ENCODE data around the gene ZNF358.

ZNF358 gene

DNA sequence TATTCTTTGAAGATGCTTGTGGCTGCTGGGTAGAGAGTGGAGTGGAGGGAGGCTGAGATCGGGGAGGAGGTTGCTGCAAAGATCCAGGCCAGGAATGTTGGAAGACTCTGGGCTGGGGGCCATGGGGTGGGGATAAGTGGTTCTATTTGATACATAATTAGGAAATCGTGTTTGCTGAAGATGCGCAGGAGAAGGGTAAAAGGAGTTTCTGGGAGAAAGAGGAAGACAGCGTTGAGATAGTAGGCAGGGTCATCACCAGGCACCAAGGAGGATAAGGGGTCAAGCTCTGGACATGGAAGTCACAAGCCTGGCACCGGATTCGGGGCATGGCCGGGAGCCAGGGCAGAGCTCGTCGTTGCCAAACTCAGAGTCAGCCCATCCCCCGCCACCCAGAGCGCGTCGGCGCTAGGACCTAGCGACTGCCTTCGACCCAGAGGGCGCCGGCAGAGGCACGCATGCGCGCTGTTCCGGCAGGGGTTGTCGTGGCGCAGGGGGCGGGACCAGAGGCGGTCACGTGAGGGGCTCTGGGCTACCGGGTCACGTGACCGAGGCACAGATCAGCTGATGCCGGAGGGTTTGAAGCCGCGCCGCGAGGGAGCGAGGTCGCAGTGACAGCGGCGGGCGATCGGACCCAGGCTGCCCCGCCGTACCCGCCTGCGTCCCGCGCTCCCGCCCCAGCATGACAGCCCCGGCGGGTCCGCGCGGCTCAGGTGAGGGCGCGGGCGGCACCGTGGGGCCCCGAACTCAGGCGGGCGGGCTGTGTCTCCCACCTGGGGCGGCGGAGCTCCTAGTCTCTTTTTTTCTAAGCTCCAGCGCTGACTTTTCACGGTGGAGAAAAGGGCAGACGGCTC, 6.4 kb downstream of the ZNF358 start, which contains the start of gene MCOLN1:
Gene MCOLN1 (plus strand): TSS at position 553 of the 851 bp plus-strand sequence. CDS start 127 bp downstream, at position 680.
- Histone ChIP-seq H3K27ac (ENCODE audit: low read depth, low read length) (no peak within 1 kb of the TSS), H3K4me2 (ENCODE audit: low read length) (peak within 1 kb of the TSS; percentile 80), H3F3A (ENCODE audit: control insufficient read depth, insufficient read depth) (no peaks in the 10 kb centered on the region), H3K4me3 (ENCODE audit: low read length) (peak within 1 kb of the TSS; percentile 86), H3K9me2 (replicated peaks; ENCODE audit: control insufficient read depth, low read length) (no peaks in the 10 kb centered on the region), H3K9me3 (ENCODE audit: control insufficient read depth, insufficient read depth, low read length) (no peaks in the 10 kb centered on the region), H3K27me3 (ENCODE audit: control insufficient read depth, low read length) (peaks cover 12% of the 10 kb centered on the region), H3K79me2 (ENCODE audit: control insufficient read depth, low read length) (no peaks in the 10 kb centered on the region), H4K20me1 (ENCODE audit: control insufficient read depth, insufficient read depth, low read depth, low read length) (no peaks in the 10 kb centered on the region), H3K4me1 (ENCODE audit: control insufficient read depth, low read length) (peaks cover 14% of the 10 kb centered on the region), H3K36me3 (ENCODE audit: control insufficient read depth, low read length) (no peaks in the 10 kb centered on the region)
- TF ChIP-seq EZH2phosphoT487 (IDR thresholded peaks at IDR 0.05; ENCODE audit: borderline replicate concordance, low read length), result no peak
- TF ChIP-seq, protein P1, sequence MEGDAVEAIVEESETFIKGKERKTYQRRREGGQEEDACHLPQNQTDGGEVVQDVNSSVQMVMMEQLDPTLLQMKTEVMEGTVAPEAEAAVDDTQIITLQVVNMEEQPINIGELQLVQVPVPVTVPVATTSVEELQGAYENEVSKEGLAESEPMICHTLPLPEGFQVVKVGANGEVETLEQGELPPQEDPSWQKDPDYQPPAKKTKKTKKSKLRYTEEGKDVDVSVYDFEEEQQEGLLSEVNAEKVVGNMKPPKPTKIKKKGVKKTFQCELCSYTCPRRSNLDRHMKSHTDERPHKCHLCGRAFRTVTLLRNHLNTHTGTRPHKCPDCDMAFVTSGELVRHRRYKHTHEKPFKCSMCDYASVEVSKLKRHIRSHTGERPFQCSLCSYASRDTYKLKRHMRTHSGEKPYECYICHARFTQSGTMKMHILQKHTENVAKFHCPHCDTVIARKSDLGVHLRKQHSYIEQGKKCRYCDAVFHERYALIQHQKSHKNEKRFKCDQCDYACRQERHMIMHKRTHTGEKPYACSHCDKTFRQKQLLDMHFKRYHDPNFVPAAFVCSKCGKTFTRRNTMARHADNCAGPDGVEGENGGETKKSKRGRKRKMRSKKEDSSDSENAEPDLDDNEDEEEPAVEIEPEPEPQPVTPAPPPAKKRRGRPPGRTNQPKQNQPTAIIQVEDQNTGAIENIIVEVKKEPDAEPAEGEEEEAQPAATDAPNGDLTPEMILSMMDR (IDR thresholded peaks at IDR 0.05; ENCODE audit: low read depth, low read length, poor library complexity, severe bottlenecking), result no peak

GRCh38 chr19:7522923-7523667, 7.2 kb downstream of the ZNF358 start:
- peaks cover 14% of the 10 kb centered on the region for H3K4me1 ChIP-seq (ENCODE audit: control insufficient read depth, low read length)
- no peak overlapping the region for H3K27ac ChIP-seq (ENCODE audit: low read depth, low read length)
- H4K20me1 ChIP-seq (ENCODE audit: control insufficient read depth, insufficient read depth, low read depth, low read length), result no peaks in the 10 kb centered on the region
- peaks cover 5% of the 10 kb centered on the region for H3K27me3 ChIP-seq (ENCODE audit: control insufficient read depth, low read length)
- no peaks in the 10 kb centered on the region for H3F3A ChIP-seq (ENCODE audit: control insufficient read depth, insufficient read depth)
- no peaks in the 10 kb centered on the region for H3K36me3 ChIP-seq (ENCODE audit: control insufficient read depth, low read length)
- H3K9me3 ChIP-seq (ENCODE audit: control insufficient read depth, insufficient read depth, low read length), result no peaks in the 10 kb centered on the region
- TF ChIP-seq, protein P1 (IDR thresholded peaks at IDR 0.05; ENCODE audit: low read depth, low read length, poor library complexity, severe bottlenecking), result no peak
- TF ChIP-seq EZH2phosphoT487 (IDR thresholded peaks at IDR 0.05; ENCODE audit: borderline replicate concordance, low read length), result no peak
- peak overlapping the region; percentile 80 for H3K4me2 ChIP-seq (ENCODE audit: low read length)
- no peaks in the 10 kb centered on the region for H3K79me2 ChIP-seq (ENCODE audit: control insufficient read depth, low read length)
- H3K9me2 ChIP-seq (replicated peaks; ENCODE audit: control insufficient read depth, low read length), result no peaks in the 10 kb centered on the region
- H3K4me3 ChIP-seq (ENCODE audit: low read length), result peak overlapping the region; percentile 86

DNA sequence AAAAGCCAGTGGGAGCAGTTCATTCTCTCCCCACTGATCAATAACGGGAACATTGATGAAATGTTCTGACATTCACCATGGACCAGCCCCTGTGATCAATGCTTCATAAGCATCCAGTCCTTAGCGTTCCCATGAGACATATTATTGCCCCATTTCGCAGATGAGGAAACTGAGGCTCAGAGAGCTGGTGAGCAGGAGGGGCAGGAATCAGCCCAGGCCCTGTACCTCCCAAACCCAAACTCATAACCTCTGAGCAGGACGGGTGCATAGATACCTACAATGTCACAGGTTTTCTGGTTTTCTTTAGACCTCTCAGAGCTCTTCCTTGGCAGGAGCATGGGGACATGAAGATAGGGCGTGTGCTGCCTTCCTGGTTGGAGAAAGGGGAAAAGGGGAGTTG, 8.6 kb downstream of the ZNF358 start:
- Histone ChIP-seq H3K79me2 (ENCODE audit: control insufficient read depth, low read length) (no peaks in the 10 kb centered on the region), H3K4me1 (ENCODE audit: control insufficient read depth, low read length) (peaks cover 14% of the 10 kb centered on the region), H4K20me1 (ENCODE audit: control insufficient read depth, insufficient read depth, low read depth, low read length) (no peaks in the 10 kb centered on the region), H3K9me3 (ENCODE audit: control insufficient read depth, insufficient read depth, low read length) (no peaks in the 10 kb centered on the region), H3K4me2 (ENCODE audit: low read length) (no peak overlapping the region), H3K27me3 (ENCODE audit: control insufficient read depth, low read length) (0 out of 2 replicates have a peak, but pooled peaks cover 4% of the 10 kb centered on the region), H3K27ac (ENCODE audit: low read depth, low read length) (no peak overlapping the region), H3K9me2 (replicated peaks; ENCODE audit: control insufficient read depth, low read length) (no peaks in the 10 kb centered on the region), H3K4me3 (ENCODE audit: low read length) (no peak overlapping the region), H3K36me3 (ENCODE audit: control insufficient read depth, low read length) (no peaks in the 10 kb centered on the region), H3F3A (ENCODE audit: control insufficient read depth, insufficient read depth) (no peaks in the 10 kb centered on the region)
- no peak for TF ChIP-seq EZH2phosphoT487 (IDR thresholded peaks at IDR 0.05; ENCODE audit: borderline replicate concordance, low read length)
- TF ChIP-seq, protein P1 (IDR thresholded peaks at IDR 0.05; ENCODE audit: low read depth, low read length, poor library complexity, severe bottlenecking), result no peak

Measured in DOHH2 (cell line).